K562 treated with DMSO at 1 percent for 12 hours (cell line): ENCODE results near the gene SFXN4. TPM values are rescaled to one million over a fixed set of nuclear protein-coding genes. Genes with fewer than 3 reads are reported as not detected.

Experiments used
- total RNA-seq: library from RNA; unstranded; fragments of 300-600 nt; gene quantifications from 2 replicates; pipeline ENCODE4 v1.2.3, GENCODE V29; 2022; ENCODE audit not compliant: insufficient read depth

Gene SFXN4, protein sequence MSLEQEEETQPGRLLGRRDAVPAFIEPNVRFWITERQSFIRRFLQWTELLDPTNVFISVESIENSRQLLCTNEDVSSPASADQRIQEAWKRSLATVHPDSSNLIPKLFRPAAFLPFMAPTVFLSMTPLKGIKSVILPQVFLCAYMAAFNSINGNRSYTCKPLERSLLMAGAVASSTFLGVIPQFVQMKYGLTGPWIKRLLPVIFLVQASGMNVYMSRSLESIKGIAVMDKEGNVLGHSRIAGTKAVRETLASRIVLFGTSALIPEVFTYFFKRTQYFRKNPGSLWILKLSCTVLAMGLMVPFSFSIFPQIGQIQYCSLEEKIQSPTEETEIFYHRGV
- total RNA-seq: 25.9 and 27.9 TPM in 2 replicates

DNA sequence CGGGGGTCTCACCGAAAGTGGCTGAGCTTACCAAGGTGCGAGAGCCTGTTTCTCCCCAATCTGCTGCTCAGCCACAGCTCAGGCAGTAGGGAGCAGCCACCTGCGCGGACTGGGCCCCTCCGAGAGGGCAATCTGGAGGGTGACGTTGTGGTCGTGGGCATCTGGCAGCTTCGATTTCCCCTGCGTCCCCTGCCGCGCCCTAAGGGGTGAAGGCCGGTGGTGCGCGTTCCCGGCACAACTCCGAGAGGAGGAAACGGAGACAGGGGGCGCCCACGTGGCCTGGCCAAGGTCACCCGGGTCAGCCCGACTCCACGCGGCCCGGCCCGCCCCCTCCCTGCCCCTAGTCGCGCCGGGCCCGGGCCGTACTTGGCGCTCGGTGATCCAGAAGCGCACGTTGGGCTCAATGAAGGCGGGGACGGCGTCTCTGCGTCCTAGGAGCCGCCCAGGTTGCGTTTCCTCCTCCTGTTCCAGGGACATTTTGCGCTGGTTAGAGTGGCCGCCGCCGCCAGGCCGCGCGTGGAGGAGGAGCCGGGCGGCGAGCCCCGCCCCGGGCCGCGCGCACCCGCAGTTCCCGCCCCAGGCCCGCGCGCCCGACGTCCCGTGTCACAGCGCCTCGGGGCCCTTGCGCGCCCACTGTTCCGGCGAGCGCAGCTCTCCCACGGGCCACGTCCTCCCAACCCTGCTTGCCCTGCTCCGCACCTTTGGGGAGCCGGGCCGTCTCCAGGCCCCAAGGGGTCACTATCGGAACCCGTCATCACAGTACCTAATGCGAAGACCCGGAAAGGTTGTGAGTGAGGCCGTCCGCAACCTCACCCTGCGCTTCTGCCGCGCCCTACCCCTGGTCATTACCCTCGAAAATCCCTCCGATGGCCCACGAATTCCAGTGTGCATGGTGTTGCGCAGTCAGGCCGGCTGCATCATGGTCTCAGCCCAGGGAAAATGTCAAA is at the start of gene SFXN4:
TSS of gene SFXN4 (minus strand) at position 544 of the 947 bp plus-strand sequence. CDS start at position 477, 67 bp downstream.

DNA sequence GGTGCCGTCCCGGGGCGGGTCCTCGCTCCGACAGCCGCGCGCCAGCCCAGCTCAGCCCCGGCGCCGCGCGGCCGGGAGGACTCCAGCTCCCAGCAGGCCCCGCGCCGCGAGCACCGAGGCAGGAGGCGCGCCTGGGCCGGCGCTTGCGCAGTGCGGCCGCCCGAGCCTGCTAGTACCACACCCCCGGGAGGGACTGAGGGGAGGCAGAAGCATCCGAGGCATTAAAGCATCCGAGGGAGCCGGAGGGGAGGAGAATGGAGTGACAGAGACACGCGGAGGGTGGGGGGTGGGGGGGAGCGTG is 41.8 kb upstream of the SFXN4 start, which contains the start of gene GRK5:
TSS of gene GRK5 (plus strand) at position 206 of the 301 bp plus-strand sequence. CDS start 347 bp downstream, outside the sequence.

DNA sequence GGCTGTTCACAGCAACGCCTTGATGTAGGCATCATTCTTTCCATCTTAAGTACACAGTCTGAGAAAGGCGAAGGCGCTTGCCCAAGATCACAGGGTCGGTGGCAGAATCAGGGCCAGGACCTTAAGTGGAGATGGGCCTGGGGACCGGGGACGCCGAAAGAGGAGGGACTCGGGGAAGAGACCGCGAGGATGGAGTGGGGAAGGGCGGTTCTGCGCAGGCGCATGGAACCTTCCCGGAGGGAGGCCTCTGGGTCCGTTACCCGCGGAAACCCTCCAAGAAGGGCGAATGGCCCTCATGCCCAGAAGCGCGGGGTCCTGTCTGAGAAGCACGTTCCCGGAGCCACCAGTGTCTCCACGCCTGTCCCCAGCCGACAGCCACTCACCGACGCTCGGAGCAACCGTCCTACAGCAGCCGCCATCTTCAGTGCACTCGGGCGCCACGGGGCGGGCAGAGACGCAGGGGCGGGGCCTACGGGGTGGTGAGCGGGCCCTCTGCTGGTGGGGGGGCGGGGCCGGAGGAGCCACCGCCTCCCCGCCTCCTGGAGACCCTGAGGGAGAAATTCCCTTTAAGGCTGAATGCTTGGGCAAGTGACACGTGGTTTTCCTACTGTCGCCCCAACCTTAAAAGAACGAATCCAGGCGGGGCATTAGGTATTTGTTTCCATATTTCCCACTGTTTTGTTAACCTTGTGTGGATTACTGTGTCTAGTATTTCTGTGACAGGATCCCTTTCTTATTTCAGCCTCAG is 13.0 kb upstream of the SFXN4 start, which contains the start of gene PRDX3:
TSS of gene PRDX3 (minus strand) at position 441 of the 748 bp plus-strand sequence. CDS start at position 419, 22 bp downstream.

GRCh38 chr10:119103903-119104653 is 61.4 kb downstream of the SFXN4 start, which contains the start of gene DENND10:
Gene DENND10 (plus strand): TSS chr10:119104113. CDS start chr10:119104143, 30 bp downstream.

Other genes with a start within 250 kb of the SFXN4 start
- 0.15 TPM in 1 of 2 replicates, not detected in the other for gene NANOS1, start 136.0 kb downstream of the SFXN4 start, total RNA-seq
- gene EIF3A, start 84.9 kb downstream of the SFXN4 start, total RNA-seq: 31.7 and 89.0 TPM in 2 replicates
- 26.5 and 32.4 TPM in 2 replicates for gene DENND10, start 61.6 kb downstream of the SFXN4 start, total RNA-seq
- gene PRDX3, start 13.1 kb upstream of the SFXN4 start, total RNA-seq: 101 and 144 TPM in 2 replicates
- 0.90 and 1.8 TPM in 2 replicates for gene GRK5, start 41.9 kb upstream of the SFXN4 start, total RNA-seq